Activated T-helper 1 cell treated with anti-CD3 and anti-CD28 coated beads, Interleukin-12 subunit alpha, Interleukin-12 subunit beta, Interleukin-2, Interleukin-4 antibody, amounts not matched to agents 30 ng/mL and 10 ng/mL and 1 ng/mL, durations not matched to agents 14 hours and 24 hours and 36 hours (primary cell): ENCODE measurements around the gene NHLH1. TPM values are rescaled to one million over a fixed set of nuclear protein-coding genes. Genes with fewer than 3 reads are reported as not detected.

Experiments
- total RNA-seq: library from RNA; stranded (reverse); gene quantifications from 2 replicates; pipeline ENCODE4 v1.2.3, GENCODE V29; 2022

NHLH1 gene
- total RNA-seq, 1 donor from 2014 or later, result 0.52 TPM

Other genes starting within 250 kb of the NHLH1 start
- gene ATP1A4, start 215.5 kb upstream of the NHLH1 start, total RNA-seq, result not detected in 2 replicates
- gene CASQ1, start 176.5 kb upstream of the NHLH1 start, total RNA-seq, result not detected in 2 replicates
- 71.2 and 71.3 TPM in 2 replicates for gene PEA15, start 161.7 kb upstream of the NHLH1 start, total RNA-seq
- gene DCAF8, start 104.5 kb upstream of the NHLH1 start, total RNA-seq, result 112 and 117 TPM in 2 replicates
- 55.9 and 59.0 TPM in 2 replicates for gene PEX19, start 81.9 kb upstream of the NHLH1 start, total RNA-seq
- gene COPA, start 23.8 kb upstream of the NHLH1 start, total RNA-seq, result 123 and 126 TPM in 2 replicates
- 74.8 and 81.6 TPM in 2 replicates for gene NCSTN, start 23.7 kb upstream of the NHLH1 start, total RNA-seq
- not detected in 2 replicates for gene VANGL2, start 33.5 kb downstream of the NHLH1 start, total RNA-seq
- gene SLAMF6, start 156.2 kb downstream of the NHLH1 start, total RNA-seq, result 46.8 and 50.1 TPM in 2 replicates
- 16.3 and 17.2 TPM in 2 replicates for gene CD84, start 212.4 kb downstream of the NHLH1 start, total RNA-seq